Activated gamma-delta T cell (primary cell): ENCODE measurements around the gene C5orf63.
"Not testable (repeated sequence)": the region's sequence is repeated elsewhere in the genome, so short reads cannot be mapped to it uniquely, and the experiment has no call there.

Source experiments
- DNase-seq: peaks from one replicate; lab custom pipeline; 2025; lab: John Stamatoyannopoulos, UW
- total RNA-seq, 2 donors: gene quantifications; one replicate each; lab custom pipeline; 2026; lab: John Stamatoyannopoulos, UW

Gene C5orf63
- 11.0 to 13.7 reads per million in 2 donors for total RNA-seq

- peak; percentile 56 for DNase-seq
These were observed at the start of gene C5orf63 for GRCh38 chr5:127072861-127073846. TSS of gene C5orf63 (minus strand) at chr5:127073502. CDS start at chr5:127058995, 14,507 bp downstream.

GRCh38 chr5:127112347-127112864, 39.1 kb upstream of the C5orf63 start:
- no peak for DNase-seq

- DNase-seq: no peak
These were observed 37.8 kb upstream of the C5orf63 start for GRCh38 chr5:127111112-127111511.

GRCh38 chr5:127108624-127109260, 35.4 kb upstream of the C5orf63 start:
- DNase-seq: not testable (repeated sequence)

GRCh38 chr5:127101935-127102334, 28.6 kb upstream of the C5orf63 start:
- DNase-seq: no peak

- DNase-seq: no peak
These were observed 28.2 kb upstream of the C5orf63 start for GRCh38 chr5:127101533-127101932.

- DNase-seq: no peak
These were observed 24.9 kb upstream of the C5orf63 start for GRCh38 chr5:127098241-127098640.

GRCh38 chr5:127097278-127097677, 24.0 kb upstream of the C5orf63 start:
- no peak for DNase-seq

- no peak for DNase-seq
These were observed 23.2 kb upstream of the C5orf63 start for GRCh38 chr5:127096328-127096993.

GRCh38 chr5:127094161-127094814, 21.0 kb upstream of the C5orf63 start:
- no peak for DNase-seq

GRCh38 chr5:127092690-127093089, 19.4 kb upstream of the C5orf63 start:
- no peak for DNase-seq

GRCh38 chr5:127089191-127089590, 15.9 kb upstream of the C5orf63 start:
- DNase-seq: no peak

- DNase-seq: no peak
These were observed 14.9 kb upstream of the C5orf63 start for GRCh38 chr5:127088251-127088650.

GRCh38 chr5:127086589-127086988, 13.3 kb upstream of the C5orf63 start:
- DNase-seq: no peak

GRCh38 chr5:127085796-127086195, 12.5 kb upstream of the C5orf63 start:
- no peak for DNase-seq

- no peak for DNase-seq
These were observed 12.1 kb upstream of the C5orf63 start for GRCh38 chr5:127085371-127085770.

GRCh38 chr5:127084656-127085055, 11.4 kb upstream of the C5orf63 start:
- no peak for DNase-seq

GRCh38 chr5:127083711-127084110, 10.4 kb upstream of the C5orf63 start:
- no peak for DNase-seq

GRCh38 chr5:127079994-127080491, 6.7 kb upstream of the C5orf63 start:
- DNase-seq: no peak

- no peak for DNase-seq
These were observed 4.1 kb upstream of the C5orf63 start for GRCh38 chr5:127077366-127077765.
